GM12878 (cell line): ENCODE data around the gene CYTH3. TPM values are rescaled to one million over a fixed set of nuclear protein-coding genes. Genes with fewer than 3 reads are reported as not detected.

Experiments
- POLR2AphosphoS5 ChIP-seq: IDR thresholded peaks from 2 replicates; pipeline ENCODE4 v1.6.1; 2011; ENCODE audit warnings: mild to moderate bottlenecking, low read length, inconsistent platforms
- SREBF2 ChIP-seq: IDR thresholded peaks from 2 replicates; pipeline ENCODE4 v1.6.1; 2012; ENCODE audit warnings: mild to moderate bottlenecking, low read length
- STAT3 ChIP-seq: IDR thresholded peaks from 2 replicates; pipeline ENCODE4 v1.6.1; 2011; ENCODE audit warnings: low read depth, low read length, improper control_type of control experiment
- SUZ12 ChIP-seq: fragments of 200-600 bp; sonication (generic); IDR thresholded peaks from one replicate; pipeline ENCODE4 v1.6.1; 2018; ENCODE audit warnings: antibody characterized with exemption, mild to moderate bottlenecking; ENCODE audit not compliant: unreplicated experiment
- polyA plus RNA-seq, 11 experiments: library from polyadenylated mRNA; depleted of rRNA in 4 of 11; unstranded in 6 of 11; stranded (reverse) in 5 of 11; fragments of >200 nt; fragmentation: Nextera tagmentation in 4 of 11; fragmentation: Illumina TruSeq in 1 of 11; extraction: Ambion mirVana in 4 of 11; extraction: Trizol in 1 of 11; gene quantifications; 1 replicate in 1 of 11; 2 replicates in 10 of 11; pipeline versions ENCODE4 v1.2.1 to v1.2.3, GENCODE V29; 2011 to 2016; ENCODE audit warnings: inconsistent platforms in 2 of 11, missing spikeins in 2 of 11, low read depth in 1 of 11
- total RNA-seq, 4 experiments: library from RNA; depleted of rRNA in 3 of 4; stranded (reverse); fragments of >200 nt in 3 of 4; fragmentation: Illumina TruSeq in 1 of 4; extraction: Trizol in 1 of 4; gene quantifications; 2 replicates each; pipeline versions ENCODE4 v1.2.1 to v1.2.3, GENCODE V29; 2013 to 2021
- TF ChIP-seq, protein P1 (sequence below): fragments of 450-650 bp; IDR thresholded peaks from 2 replicates; pipeline ENCODE4 v1.6.1; 2017; ENCODE audit warnings: mild to moderate bottlenecking, low read depth, inconsistent platforms; ENCODE audit not compliant: poor library complexity, severe bottlenecking
- TF ChIP-seq, protein P2 (sequence below): fragments of 450-650 bp; IDR thresholded peaks from 2 replicates; pipeline ENCODE4 v1.6.1; 2017; ENCODE audit warnings: mild to moderate bottlenecking, moderate library complexity

The CYTH3 gene
- total and polyA plus RNA-seq, 10 of the 15 experiments (the other 5 are each of a cell fraction or from before 2014, with no cell fraction given), result 0.45 to 28.2 (median 15.7) TPM

DNA sequence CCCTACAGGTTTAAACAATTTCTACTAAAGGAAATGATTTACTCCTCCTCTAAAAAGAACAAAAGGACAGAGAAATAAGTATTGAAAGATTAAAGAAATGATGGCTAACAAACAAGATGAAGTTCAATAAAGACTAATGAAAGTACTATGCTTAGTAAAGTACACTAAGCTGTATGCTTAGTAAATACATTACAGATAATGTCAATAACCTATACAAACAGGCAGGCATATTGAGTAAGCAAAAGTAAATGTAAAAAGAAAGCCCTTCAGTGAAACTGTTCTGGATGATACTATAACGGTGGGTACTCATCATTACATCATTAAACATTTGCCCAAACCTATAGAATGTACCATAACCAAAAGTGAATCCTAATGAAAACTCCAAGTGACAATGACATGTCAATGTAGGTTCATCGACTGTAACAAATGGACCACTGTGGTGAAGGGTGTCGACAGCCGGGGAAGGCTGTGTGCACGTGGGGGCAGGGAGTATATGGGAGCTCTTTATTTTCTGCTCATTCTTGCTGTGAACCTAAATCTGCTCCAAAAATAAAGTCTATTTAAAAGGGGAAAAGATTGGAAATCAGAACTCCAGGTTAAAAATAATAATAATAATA lies 34.0 kb downstream of the CYTH3 start (continued):
- TF ChIP-seq, protein P1, sequence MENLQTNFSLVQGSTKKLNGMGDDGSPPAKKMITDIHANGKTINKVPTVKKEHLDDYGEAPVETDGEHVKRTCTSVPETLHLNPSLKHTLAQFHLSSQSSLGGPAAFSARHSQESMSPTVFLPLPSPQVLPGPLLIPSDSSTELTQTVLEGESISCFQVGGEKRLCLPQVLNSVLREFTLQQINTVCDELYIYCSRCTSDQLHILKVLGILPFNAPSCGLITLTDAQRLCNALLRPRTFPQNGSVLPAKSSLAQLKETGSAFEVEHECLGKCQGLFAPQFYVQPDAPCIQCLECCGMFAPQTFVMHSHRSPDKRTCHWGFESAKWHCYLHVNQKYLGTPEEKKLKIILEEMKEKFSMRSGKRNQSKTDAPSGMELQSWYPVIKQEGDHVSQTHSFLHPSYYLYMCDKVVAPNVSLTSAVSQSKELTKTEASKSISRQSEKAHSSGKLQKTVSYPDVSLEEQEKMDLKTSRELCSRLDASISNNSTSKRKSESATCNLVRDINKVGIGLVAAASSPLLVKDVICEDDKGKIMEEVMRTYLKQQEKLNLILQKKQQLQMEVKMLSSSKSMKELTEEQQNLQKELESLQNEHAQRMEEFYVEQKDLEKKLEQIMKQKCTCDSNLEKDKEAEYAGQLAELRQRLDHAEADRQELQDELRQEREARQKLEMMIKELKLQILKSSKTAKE, result no peak
- TF ChIP-seq SREBF2 (no peak), POLR2AphosphoS5 (no peak), SUZ12 (no peak), STAT3 (no peak)
- TF ChIP-seq, protein P2, sequence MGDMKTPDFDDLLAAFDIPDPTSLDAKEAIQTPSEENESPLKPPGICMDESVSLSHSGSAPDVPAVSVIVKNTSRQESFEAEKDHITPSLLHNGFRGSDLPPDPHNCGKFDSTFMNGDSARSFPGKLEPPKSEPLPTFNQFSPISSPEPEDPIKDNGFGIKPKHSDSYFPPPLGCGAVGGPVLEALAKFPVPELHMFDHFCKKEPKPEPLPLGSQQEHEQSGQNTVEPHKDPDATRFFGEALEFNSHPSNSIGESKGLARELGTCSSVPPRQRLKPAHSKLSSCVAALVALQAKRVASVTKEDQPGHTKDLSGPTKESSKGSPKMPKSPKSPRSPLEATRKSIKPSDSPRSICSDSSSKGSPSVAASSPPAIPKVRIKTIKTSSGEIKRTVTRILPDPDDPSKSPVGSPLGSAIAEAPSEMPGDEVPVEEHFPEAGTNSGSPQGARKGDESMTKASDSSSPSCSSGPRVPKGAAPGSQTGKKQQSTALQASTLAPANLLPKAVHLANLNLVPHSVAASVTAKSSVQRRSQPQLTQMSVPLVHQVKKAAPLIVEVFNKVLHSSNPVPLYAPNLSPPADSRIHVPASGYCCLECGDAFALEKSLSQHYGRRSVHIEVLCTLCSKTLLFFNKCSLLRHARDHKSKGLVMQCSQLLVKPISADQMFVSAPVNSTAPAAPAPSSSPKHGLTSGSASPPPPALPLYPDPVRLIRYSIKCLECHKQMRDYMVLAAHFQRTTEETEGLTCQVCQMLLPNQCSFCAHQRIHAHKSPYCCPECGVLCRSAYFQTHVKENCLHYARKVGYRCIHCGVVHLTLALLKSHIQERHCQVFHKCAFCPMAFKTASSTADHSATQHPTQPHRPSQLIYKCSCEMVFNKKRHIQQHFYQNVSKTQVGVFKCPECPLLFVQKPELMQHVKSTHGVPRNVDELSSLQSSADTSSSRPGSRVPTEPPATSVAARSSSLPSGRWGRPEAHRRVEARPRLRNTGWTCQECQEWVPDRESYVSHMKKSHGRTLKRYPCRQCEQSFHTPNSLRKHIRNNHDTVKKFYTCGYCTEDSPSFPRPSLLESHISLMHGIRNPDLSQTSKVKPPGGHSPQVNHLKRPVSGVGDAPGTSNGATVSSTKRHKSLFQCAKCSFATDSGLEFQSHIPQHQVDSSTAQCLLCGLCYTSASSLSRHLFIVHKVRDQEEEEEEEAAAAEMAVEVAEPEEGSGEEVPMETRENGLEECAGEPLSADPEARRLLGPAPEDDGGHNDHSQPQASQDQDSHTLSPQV, result no peak
